Measurements from ENCODE around the gene IL17REL.

Gene IL17REL

DNA sequence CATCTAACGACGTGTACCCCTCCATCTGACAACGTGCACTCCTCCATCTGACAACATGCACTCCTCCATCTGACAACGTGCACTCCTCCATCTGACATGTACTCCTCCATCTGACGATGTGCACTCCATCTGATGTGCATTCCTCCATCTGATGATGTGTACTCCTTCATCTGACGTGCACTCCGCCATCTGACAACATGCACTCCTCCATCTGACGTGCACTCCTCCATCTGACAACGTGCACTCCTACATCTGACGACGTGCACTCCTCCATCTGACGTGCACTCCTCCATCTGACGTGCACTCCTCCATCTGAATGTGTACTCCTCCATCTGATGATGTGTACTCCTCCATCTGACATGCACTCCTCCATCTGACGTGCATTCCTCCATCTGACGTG lies 8.0 kb upstream of the IL17REL start:
- in situ Hi-C loops (cut with HindIII; ENCODE audit: low sequenced_read_pairs) = no loop called here
- no peak for TF ChIP-seq CTCF (IDR thresholded peaks at IDR 0.05; ENCODE audit: low read depth, low read length, missing control alignments)
- DNase-seq (ENCODE audit: low read depth) = no peak
- no peak overlapping the region for H3K4me3 ChIP-seq (ENCODE audit: low read depth, low read length)

DNA sequence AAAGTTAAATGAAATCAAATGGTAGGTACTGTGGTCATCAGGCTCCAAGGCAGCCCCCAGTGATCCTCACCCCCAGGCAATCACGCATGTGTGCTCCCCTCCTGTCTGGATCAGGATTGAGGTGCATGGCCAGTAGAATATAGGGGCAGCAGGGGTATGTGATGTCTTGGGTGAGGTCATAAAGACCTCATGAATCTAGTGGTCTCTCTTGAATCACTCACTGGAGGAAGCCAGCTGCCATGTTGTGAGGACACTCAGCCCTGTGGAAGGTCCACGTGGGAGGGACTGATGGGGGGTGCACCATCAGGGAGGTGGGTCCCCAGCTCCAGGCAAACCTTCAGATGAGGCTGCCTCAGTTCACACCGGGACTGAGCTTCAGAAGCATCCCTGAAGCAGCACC lies 6.8 kb upstream of the IL17REL start:
- H3K4me3 ChIP-seq (ENCODE audit: low read depth, low read length) = no peak overlapping the region
- in situ Hi-C loops (cut with HindIII; ENCODE audit: low sequenced_read_pairs) = loop anchor here (10.0 kb wide), 1 partner anchor 85 kb away; no protein-coding TSS in a partner anchor
- no peak for DNase-seq (ENCODE audit: low read depth)
- no peak for TF ChIP-seq CTCF (IDR thresholded peaks at IDR 0.05; ENCODE audit: low read depth, low read length, missing control alignments)

GRCh38 chr22:50018608-50019285 lies 6.2 kb upstream of the IL17REL start:
- DNase-seq (ENCODE audit: low read depth) = no peak
- H3K4me3 ChIP-seq (ENCODE audit: low read depth, low read length) = no peak overlapping the region
- TF ChIP-seq CTCF (IDR thresholded peaks at IDR 0.05; ENCODE audit: low read depth, low read length, missing control alignments) = no peak
- in situ Hi-C loops (cut with HindIII; ENCODE audit: low sequenced_read_pairs) = loop anchor here (10.0 kb wide), 1 partner anchor 84 kb away; no protein-coding TSS in a partner anchor

DNA sequence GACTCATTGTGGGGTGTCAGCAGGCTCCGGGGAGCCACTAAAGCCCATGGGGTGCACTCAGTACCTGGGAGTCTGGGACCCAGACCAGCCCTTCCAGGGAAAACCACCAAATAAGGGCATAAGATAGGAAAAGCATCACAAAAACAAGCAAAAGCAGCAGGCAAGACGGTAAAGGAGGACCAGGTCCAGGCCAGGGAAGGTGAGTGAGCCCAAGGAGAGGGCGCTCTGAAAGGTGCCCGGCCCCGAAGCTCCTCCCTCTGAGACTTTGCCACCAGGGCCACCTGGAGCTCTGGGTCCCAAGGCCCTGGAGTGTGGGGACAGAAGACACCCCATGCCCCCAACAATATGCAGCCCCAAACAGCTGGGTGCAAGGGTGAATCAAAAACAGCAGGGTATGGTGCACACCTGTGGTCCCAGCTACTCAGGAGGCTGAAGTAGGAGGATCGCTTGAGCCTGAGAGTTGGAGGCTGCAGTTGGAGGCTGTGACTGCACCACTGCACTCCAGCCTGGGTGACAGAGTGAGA lies 5.2 kb upstream of the IL17REL start:
- no peak for TF ChIP-seq CTCF (IDR thresholded peaks at IDR 0.05; ENCODE audit: low read depth, low read length, missing control alignments)
- in situ Hi-C loops (cut with HindIII; ENCODE audit: low sequenced_read_pairs) = loop anchor here (10.0 kb wide), 1 partner anchor 83 kb away; no protein-coding TSS in a partner anchor
- no peak for DNase-seq (ENCODE audit: low read depth)
- no peak overlapping the region for H3K4me3 ChIP-seq (ENCODE audit: low read depth, low read length)

- TF ChIP-seq CTCF (IDR thresholded peaks at IDR 0.05; ENCODE audit: low read depth, low read length, missing control alignments) = no peak
- no peak for DNase-seq (ENCODE audit: low read depth)
- in situ Hi-C loops (cut with HindIII; ENCODE audit: low sequenced_read_pairs) = loop anchor here (10.0 kb wide), 1 partner anchor 82 kb away; no protein-coding TSS in a partner anchor
- H3K4me3 ChIP-seq (ENCODE audit: low read depth, low read length) = no peak overlapping the region
These were observed 4.6 kb upstream of the IL17REL start for GRCh38 chr22:50016988-50017700.

DNA sequence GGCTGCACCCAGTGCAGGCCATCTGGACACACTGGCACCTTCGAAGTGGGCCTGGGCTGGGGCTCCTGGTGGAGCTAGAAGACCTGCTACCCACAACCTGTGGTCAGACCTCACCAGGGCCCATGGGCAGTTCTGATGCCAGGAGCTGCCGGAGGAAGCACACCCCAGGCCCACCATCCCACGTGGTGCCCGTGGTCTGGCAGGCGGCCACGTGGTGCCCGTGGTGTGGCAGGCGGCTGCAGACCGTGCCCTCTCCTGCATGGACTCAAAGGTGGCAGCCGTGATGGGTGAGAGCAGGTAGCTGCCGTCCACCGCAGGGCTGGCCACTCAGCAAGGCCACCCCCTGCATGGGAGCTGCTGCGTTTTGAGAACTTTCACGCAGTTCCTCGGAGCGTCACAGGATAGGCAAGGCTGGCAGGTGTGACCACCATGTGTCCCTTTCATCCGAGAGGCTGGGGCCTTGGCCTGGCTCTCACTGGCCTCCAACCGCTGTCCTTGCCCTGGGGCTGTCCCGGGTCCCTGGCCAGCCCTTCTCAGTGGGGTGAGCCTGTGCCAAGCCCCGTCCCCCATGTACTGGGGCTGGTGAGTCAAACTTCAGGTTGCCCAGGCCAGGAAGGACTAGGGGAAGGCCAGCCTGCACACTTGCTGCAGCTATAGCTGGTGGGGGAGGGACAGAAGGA lies 3.9 kb upstream of the IL17REL start:
- no peak for TF ChIP-seq CTCF (IDR thresholded peaks at IDR 0.05; ENCODE audit: low read depth, low read length, missing control alignments)
- DNase-seq (ENCODE audit: low read depth) = no peak
- in situ Hi-C loops (cut with HindIII; ENCODE audit: low sequenced_read_pairs) = loop anchor here (10.0 kb wide), 1 partner anchor 82 kb away; no protein-coding TSS in a partner anchor
- H3K4me3 ChIP-seq (ENCODE audit: low read depth, low read length) = no peak overlapping the region

Measured in astrocyte of the cerebellum (primary cell).